Measurements from ENCODE around the gene TTC7B. TPM values are rescaled to one million over a fixed set of nuclear protein-coding genes. Genes with fewer than 3 reads are reported as not detected.

The TTC7B gene
- total RNA-seq, 2 experiments from 2014 or later, result 5.9 to 6.6 TPM

DNA sequence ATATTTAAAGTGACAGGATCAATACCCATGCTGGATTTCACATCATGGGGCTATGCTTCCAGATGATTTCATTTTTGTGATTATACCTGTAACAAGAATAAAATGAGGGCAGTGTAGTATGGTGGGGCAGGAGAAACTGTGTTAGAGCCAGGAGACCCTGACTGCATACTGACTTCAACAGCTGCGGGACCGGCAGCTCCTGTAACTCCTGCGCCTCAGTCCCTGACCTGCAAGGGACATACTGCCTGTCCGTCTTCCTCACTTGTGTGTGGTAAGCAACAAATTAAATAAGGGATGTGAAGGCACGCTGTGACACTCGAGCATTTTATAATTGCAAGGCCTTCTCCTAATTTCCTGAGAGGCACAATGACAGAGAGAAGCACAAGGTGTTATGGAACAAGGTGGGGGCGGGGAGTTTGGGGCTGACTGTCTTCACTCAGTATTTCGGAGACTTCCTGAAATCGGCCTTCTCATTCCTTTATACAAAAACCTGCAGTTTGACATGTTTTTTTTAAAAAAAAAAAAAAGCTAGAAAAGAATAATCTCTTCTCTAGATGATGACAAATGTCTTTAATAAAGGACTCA lies 164.2 kb downstream of the TTC7B start:
- Mint-ChIP-seq H3K27ac (no peak overlapping the region), H3K9me3 (no peaks in the 10 kb centered on the region), H3K27me3 (no peaks in the 10 kb centered on the region), H3K4me1 (no peaks in the 10 kb centered on the region), H3K36me3 (no peaks in the 10 kb centered on the region), H3K4me3 (no peak overlapping the region)
- POLR2A ChIA-PET, result no interaction called here
- no peak for DNase-seq
- ATAC-seq (ENCODE audit: low read depth), result no peak

DNA sequence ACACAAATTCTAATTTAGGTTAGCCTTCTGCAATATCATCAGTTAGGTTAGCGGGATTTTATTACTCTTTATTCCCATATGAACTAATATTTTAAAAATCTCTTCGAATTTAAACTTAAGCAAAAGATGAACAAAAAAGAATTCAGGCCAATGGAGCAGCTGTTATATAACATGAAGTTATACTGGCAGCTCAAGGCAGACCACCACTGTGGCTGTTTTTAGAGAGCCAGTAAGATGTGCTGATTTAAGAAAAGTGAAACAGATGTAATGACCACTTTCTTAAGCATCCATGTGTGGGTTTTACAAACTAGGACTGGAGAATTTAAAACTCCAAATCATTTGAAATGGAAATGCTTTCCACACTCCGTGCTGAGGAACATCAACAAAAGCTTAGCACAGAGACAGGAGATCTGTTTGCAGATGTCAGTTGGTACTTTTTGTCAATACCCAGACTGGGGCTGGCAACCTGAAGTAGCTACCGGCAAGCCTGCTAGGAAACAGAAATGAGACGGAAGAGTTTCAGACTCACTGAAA lies 164.9 kb downstream of the TTC7B start:
- Mint-ChIP-seq H3K4me3 (no peak overlapping the region), H3K36me3 (no peaks in the 10 kb centered on the region), H3K27ac (no peak overlapping the region), H3K27me3 (no peaks in the 10 kb centered on the region), H3K9me3 (no peaks in the 10 kb centered on the region), H3K4me1 (no peaks in the 10 kb centered on the region)
- ATAC-seq (ENCODE audit: low read depth), result no peak
- POLR2A ChIA-PET, result no interaction called here
- no peak for DNase-seq

DNA sequence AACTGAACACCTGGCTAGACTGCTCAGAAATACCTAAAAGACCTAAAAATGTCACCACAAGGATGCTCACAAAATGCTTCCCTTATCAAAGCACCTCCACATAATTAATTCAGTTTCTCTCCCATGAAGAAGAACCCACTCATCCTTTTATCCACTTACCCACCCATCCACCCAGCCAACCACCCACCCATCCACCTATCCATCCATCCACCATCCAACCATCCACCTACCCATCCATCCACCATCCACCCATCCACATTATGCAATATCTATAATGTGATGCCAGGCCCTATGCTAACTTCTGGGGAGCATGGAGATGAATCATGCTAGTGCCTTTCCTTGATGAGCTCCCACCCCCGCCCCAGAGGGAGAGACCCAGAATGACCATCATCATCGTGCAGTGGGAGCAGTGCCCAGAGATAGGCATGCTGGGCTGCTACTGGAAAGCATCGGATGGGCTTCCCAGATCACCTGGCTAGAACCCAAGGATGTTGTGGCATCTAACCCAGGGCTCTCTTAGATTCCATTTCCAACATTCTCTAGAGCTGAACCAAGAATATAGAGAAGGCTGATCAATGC lies 166.6 kb downstream of the TTC7B start:
- H3K27ac Mint-ChIP-seq, result no peak overlapping the region
- H3K9me3 Mint-ChIP-seq, result no peaks in the 10 kb centered on the region
- DNase-seq (no peak), ATAC-seq (ENCODE audit: low read depth) (no peak)
- H3K4me1 Mint-ChIP-seq, result no peaks in the 10 kb centered on the region
- H3K4me3 Mint-ChIP-seq, result no peak overlapping the region
- H3K27me3 Mint-ChIP-seq, result no peaks in the 10 kb centered on the region
- H3K36me3 Mint-ChIP-seq, result no peaks in the 10 kb centered on the region
- POLR2A ChIA-PET, result no interaction called here

DNA sequence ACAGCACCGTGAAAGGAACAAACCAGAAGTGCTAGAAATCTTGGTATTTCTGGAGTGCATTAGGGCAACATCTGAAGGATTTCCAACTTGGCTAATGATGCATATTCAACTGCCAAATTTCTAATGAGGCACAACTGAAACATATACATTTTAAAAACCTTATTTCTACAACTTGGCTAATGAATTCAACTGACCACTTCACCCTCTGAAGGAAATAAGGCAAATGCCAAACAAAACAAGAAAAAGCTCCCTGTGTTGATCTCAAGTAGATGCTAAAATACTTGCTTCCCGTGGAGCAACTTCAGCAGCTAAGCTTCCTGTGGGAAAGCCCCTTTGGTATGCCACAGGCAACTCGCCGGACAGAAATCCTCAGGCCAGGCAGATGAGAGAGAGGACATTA lies 167.1 kb downstream of the TTC7B start:
- H3K4me3 Mint-ChIP-seq, result no peak overlapping the region
- H3K27me3 Mint-ChIP-seq, result no peaks in the 10 kb centered on the region
- DNase-seq, result no peak
- H3K4me1 Mint-ChIP-seq, result no peaks in the 10 kb centered on the region
- H3K9me3 Mint-ChIP-seq, result no peaks in the 10 kb centered on the region
- ATAC-seq (ENCODE audit: low read depth), result no peak
- POLR2A ChIA-PET, result no interaction called here
- H3K36me3 Mint-ChIP-seq, result no peaks in the 10 kb centered on the region
- no peak overlapping the region for H3K27ac Mint-ChIP-seq

DNA sequence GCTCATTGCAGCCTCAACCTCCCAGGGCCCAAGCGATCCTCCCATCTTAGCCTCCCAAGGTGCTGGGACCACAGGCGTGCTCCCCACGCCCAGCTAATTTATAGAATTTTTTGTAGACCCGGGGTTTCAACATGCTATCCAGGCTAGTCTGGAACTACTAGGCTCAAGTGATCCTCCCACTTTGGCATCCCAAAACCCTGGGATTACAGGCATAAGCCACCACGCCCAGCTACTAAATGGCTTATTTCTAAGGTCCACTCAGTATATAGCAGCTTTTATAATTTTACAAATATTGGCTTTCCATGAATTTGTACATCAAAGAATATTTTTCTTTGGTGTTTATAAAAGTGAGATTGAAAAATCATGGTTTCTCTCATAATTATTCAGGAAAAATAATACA lies 167.8 kb downstream of the TTC7B start:
- Mint-ChIP-seq H3K27ac (no peak overlapping the region), H3K27me3 (no peaks in the 10 kb centered on the region), H3K4me3 (no peak overlapping the region), H3K9me3 (no peaks in the 10 kb centered on the region), H3K36me3 (no peaks in the 10 kb centered on the region), H3K4me1 (no peaks in the 10 kb centered on the region)
- DNase-seq (no peak), ATAC-seq (ENCODE audit: low read depth) (no peak)
- POLR2A ChIA-PET, result no interaction called here

DNA sequence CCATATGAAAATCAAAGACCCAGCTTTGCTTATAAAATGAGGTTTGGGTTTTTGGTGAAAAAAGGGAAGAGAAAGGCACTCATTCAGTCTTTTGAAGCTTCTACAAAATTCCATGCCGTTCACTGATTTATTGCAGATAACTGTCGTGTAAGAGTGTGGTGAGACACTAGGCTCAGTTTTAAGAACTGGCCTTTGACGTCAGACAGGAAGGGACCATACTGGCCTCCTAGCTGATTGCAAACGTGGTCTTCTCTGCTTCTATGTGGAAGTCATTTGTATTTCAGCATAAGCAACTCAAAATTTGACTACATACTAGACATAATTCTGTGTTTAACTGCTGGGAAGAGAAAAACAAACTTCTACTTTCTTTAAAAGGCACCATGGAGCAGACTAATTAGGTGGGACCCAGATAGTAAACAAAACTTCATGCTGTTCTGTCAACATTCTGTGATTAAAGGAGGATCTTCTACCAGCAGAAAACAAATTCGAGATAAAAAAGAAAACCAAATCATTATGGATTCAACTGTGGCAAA lies 168.7 kb downstream of the TTC7B start:
- H3K27ac Mint-ChIP-seq, result no peak overlapping the region
- no peaks in the 10 kb centered on the region for H3K9me3 Mint-ChIP-seq
- no peaks in the 10 kb centered on the region for H3K27me3 Mint-ChIP-seq
- POLR2A ChIA-PET, result no interaction called here
- no peaks in the 10 kb centered on the region for H3K36me3 Mint-ChIP-seq
- no peak overlapping the region for H3K4me3 Mint-ChIP-seq
- ATAC-seq (ENCODE audit: low read depth) (no peak), DNase-seq (no peak)
- H3K4me1 Mint-ChIP-seq, result no peaks in the 10 kb centered on the region

DNA sequence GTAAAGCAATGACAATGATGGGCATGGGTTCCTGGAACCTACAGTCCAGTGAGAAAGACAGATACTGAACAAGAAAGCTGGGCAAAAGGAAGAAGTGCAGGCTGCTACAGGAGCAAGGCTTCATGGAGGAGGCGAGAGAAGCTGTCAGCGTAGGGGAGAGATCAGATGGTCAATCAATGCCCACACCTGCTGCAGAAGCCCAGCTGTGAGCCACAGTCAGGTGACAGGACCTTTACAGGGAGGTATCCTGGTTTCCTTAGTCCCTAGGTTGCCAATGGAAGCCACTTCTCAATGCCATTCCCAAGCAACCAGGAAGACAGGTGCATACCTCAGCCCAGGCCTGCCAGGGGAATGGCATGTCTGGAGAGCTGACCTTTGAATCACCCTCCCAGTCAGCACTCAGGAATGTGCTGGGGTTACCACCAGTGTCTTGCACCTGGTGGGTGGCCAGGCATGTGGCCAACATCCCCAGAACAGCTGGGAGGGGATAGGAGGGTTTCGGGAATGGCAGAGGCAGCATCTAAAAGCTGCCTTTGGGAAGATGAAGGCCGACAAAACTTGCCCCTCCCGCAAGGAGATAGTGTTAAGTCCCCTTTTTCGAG lies 170.3 kb downstream of the TTC7B start:
- POLR2A ChIA-PET, result no interaction called here
- Mint-ChIP-seq H3K27ac (no peak overlapping the region), H3K36me3 (no peaks in the 10 kb centered on the region), H3K4me1 (no peaks in the 10 kb centered on the region), H3K4me3 (no peak overlapping the region), H3K9me3 (no peaks in the 10 kb centered on the region), H3K27me3 (no peaks in the 10 kb centered on the region)
- ATAC-seq (ENCODE audit: low read depth) (no peak), DNase-seq (no peak)

DNA sequence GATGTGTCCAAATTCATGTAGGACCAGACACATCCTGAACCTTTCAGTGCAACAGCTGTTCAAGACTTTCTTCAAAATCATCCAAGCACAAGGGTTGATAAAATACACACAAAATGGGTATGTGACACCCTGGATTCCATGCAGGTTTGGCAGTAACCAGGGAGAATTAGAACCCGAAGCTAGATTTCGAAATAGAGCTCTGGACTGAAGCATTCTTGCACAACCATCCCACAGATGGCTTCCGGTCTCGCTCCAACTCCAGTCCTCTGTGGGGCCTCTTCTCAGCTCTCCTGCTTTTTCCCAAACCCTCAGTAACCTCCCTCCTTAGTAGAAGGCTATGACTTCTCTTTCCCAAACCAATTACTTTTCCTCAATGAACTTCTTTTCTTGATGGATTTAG lies 171.3 kb downstream of the TTC7B start:
- ATAC-seq (ENCODE audit: low read depth), result no peak
- H3K4me1 Mint-ChIP-seq, result no peaks in the 10 kb centered on the region
- POLR2A ChIA-PET, result interaction anchor here (0.6 kb wide), 1 partner anchor 14 kb away, joined by 3 read pairs; no protein-coding TSS in a partner anchor
- H3K9me3 Mint-ChIP-seq, result no peaks in the 10 kb centered on the region
- H3K27me3 Mint-ChIP-seq, result no peaks in the 10 kb centered on the region
- no peak overlapping the region for H3K4me3 Mint-ChIP-seq
- no peaks in the 10 kb centered on the region for H3K36me3 Mint-ChIP-seq
- H3K27ac Mint-ChIP-seq, result no peak overlapping the region
- no peak for DNase-seq

DNA sequence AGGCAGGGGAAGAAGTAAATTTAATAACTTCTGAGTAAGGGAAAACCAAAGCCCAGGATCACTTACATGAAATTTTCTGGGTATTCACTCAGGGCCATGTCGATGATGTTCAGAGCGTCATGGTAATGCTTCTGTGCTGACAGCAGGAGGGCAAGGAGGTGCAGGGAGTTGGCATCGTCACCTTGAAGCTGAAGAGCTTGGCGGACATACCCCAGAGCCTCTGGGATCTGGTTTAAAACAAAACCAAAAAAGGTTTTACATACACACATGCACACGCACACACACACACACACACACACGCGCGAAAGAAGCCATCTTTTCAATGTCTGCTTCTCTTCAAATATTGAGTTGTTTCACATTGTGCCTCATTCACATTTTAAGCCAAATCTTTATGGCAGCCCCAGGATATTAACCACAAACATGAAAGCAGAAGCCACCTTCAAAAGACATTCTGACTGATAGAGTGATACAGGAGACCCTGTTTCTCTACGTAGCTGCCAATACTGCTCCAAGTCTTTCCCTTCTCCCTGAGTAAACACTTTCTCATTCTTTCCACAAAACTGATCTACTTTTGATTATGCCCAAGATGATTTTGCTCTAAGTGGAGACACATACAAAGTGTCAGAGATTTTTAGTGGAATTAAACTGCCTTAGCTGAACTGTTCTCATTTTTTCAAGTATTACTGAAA lies 172.1 kb downstream of the TTC7B start:
- Mint-ChIP-seq H3K27ac (no peak overlapping the region), H3K4me1 (no peaks in the 10 kb centered on the region), H3K9me3 (no peaks in the 10 kb centered on the region), H3K27me3 (no peaks in the 10 kb centered on the region), H3K4me3 (no peak overlapping the region), H3K36me3 (no peaks in the 10 kb centered on the region)
- POLR2A ChIA-PET, result interaction anchor here (0.6 to 0.7 kb wide), 2 partner anchors 15 to 247 kb away, joined by 3 read pairs; no protein-coding TSS in a partner anchor
- DNase-seq, result no peak
- ATAC-seq (ENCODE audit: low read depth), result no peak

DNA sequence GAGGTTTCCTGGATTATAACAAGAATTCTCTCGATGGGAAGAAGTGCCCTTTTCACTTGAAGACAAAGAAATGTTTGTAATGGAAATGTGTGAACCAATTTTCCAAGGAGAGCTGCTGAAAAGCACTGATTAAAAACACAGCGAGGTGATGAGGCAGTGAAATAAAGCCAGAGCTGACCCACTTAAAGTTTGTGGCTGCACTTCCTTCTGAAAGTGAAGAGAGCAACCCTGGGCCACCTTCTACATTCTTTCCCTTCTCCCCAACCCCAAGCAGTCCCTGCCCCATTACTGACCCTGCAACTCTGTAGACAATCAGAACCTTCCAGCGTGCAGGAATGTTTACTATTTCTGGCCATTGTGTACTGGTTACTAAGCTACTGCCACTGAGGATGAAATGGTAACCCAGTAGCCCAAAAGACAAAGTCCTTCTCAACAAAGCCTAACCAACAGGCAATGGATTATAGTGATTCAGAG lies 173.9 kb downstream of the TTC7B start:
- DNase-seq, result no peak
- Mint-ChIP-seq H3K4me3 (no peak overlapping the region), H3K36me3 (no peaks in the 10 kb centered on the region), H3K27me3 (no peaks in the 10 kb centered on the region), H3K4me1 (no peaks in the 10 kb centered on the region), H3K9me3 (no peaks in the 10 kb centered on the region), H3K27ac (no peak overlapping the region)
- no peak for ATAC-seq (ENCODE audit: low read depth)
- POLR2A ChIA-PET, result no interaction called here

DNA sequence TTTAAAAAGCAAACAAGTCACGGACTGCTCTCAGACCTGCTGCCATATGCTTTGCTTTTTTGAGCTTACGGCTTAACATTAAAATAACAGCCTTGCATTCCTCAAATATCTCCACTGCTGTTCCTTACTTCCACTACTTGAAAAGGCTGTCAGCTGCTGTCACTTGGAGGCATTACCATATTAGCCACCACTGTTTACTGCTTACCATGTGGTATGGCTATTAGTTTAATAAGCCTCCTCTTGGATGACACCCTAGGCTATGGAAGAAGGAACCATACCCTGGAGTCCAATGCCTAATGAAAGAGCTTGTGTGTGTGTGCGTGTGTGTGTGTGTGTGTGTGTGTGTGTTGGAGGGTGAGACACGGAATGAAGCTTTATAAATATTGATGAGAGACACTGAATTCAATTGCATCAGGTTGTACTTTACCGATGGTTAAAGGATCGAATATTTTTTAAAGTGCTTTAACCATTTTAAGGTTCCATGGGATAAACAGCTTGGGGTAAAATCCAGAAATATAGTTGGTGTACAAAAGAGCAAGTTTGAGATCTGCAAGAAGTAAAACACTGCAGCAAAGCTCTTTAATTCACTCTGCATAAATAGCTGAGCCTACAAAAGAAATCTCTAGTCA lies 174.5 kb downstream of the TTC7B start:
- no peaks in the 10 kb centered on the region for H3K27me3 Mint-ChIP-seq
- no peak overlapping the region for H3K27ac Mint-ChIP-seq
- H3K9me3 Mint-ChIP-seq, result no peaks in the 10 kb centered on the region
- H3K4me1 Mint-ChIP-seq, result no peaks in the 10 kb centered on the region
- no peak for DNase-seq
- POLR2A ChIA-PET, result no interaction called here
- no peaks in the 10 kb centered on the region for H3K36me3 Mint-ChIP-seq
- no peak overlapping the region for H3K4me3 Mint-ChIP-seq
- ATAC-seq (ENCODE audit: low read depth), result no peak

DNA sequence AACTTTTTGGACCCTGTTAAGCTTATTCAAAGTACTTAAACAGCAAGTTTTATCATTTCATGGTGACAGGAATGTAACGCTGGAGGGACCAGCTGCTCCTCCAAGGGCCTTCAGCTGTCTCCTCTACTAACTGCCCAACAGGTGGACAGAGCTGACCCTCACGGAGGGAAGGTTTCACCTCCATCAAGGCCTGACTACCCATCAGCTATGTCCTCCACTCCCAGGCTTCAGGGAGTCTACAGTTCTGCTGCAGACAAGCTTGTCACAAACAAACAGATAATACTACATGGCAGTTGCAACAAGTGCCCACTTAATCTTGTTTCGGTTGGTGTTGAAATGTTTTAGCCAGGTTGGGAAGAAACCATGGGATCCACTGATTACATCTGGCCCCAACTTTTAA lies 175.1 kb downstream of the TTC7B start:
- ATAC-seq (ENCODE audit: low read depth) (no peak), DNase-seq (no peak)
- POLR2A ChIA-PET, result no interaction called here
- Mint-ChIP-seq H3K27ac (no peak overlapping the region), H3K36me3 (no peaks in the 10 kb centered on the region), H3K9me3 (no peaks in the 10 kb centered on the region), H3K27me3 (no peaks in the 10 kb centered on the region), H3K4me1 (no peaks in the 10 kb centered on the region), H3K4me3 (no peak overlapping the region)

DNA sequence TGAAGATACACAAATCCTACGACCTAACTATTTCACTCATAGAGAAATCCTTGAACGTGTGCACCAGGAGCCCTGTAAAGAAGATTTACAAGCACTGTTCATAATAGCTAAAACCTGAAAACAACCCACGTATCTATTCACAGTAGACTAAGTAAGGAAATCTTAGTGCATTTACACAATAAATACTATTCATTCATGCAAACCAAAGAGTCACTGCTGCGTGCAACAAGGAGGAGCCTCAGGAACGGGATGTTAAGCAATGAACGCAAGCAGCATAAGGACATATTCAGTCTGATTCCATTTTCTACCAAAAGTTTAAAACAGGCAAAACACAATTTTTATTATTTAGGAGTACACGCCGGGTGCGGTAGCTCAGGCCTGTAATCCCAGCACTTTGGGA lies 176.6 kb downstream of the TTC7B start:
- DNase-seq (no peak), ATAC-seq (ENCODE audit: low read depth) (no peak)
- Mint-ChIP-seq H3K4me3 (no peak overlapping the region), H3K4me1 (no peaks in the 10 kb centered on the region), H3K27me3 (no peaks in the 10 kb centered on the region), H3K36me3 (no peaks in the 10 kb centered on the region), H3K9me3 (no peaks in the 10 kb centered on the region), H3K27ac (no peak overlapping the region)
- POLR2A ChIA-PET, result no interaction called here
